CD4-positive, alpha-beta T cell treated with Interleukin-4 for 4 hours (primary cell): ENCODE measurements around the gene VGLL3.
"Not testable (repeated sequence)": the region's sequence is repeated elsewhere in the genome, so short reads cannot be mapped to it uniquely, and the experiment has no call there.

Experiments used
- DNase-seq: peaks from one replicate; pipeline ENCODE4 v3.0.0-alpha.2; 2020

VGLL3 gene

GRCh38 chr3:86990734-86991481, at the start of gene VGLL3:
Gene VGLL3, minus strand, starts transcription at chr3:86991149. Its CDS starts 406 bp downstream, at chr3:86990743.
- DNase-seq: no peak

- DNase-seq: no peak
Measured at GRCh38 chr3:87037652-87038051, 46.7 kb upstream of the VGLL3 start.

GRCh38 chr3:87036671-87037070, 45.7 kb upstream of the VGLL3 start:
- DNase-seq: no peak

GRCh38 chr3:87035339-87035738, 44.4 kb upstream of the VGLL3 start:
- DNase-seq: no peak

- no peak for DNase-seq
Measured at GRCh38 chr3:87033205-87033604, 42.3 kb upstream of the VGLL3 start.

- DNase-seq: no peak
Measured at GRCh38 chr3:87025661-87026645, 35.0 kb upstream of the VGLL3 start.

GRCh38 chr3:87017370-87017769, 26.4 kb upstream of the VGLL3 start:
- not testable (repeated sequence) for DNase-seq

- DNase-seq: no peak
Measured at GRCh38 chr3:87009271-87009670, 18.3 kb upstream of the VGLL3 start.

GRCh38 chr3:87006844-87007439, 16.0 kb upstream of the VGLL3 start:
- no peak for DNase-seq

GRCh38 chr3:87004883-87005282, 13.9 kb upstream of the VGLL3 start:
- DNase-seq: no peak

GRCh38 chr3:87002346-87002745, 11.4 kb upstream of the VGLL3 start:
- no peak for DNase-seq

GRCh38 chr3:87001473-87002098, 10.6 kb upstream of the VGLL3 start:
- DNase-seq: no peak

- DNase-seq: no peak
Measured at GRCh38 chr3:87000940-87001339, 10.0 kb upstream of the VGLL3 start.

GRCh38 chr3:86998569-86998968, 7.6 kb upstream of the VGLL3 start:
- DNase-seq: no peak

- no peak for DNase-seq
Measured at GRCh38 chr3:86996261-86996955, 5.5 kb upstream of the VGLL3 start.

- DNase-seq: no peak
Measured at GRCh38 chr3:86995537-86995936, 4.6 kb upstream of the VGLL3 start.

- no peak for DNase-seq
Measured at GRCh38 chr3:86993704-86994103, 2.8 kb upstream of the VGLL3 start.

- DNase-seq: no peak
Measured at GRCh38 chr3:86991840-86992435, 989 bp upstream of the VGLL3 start.

GRCh38 chr3:86991482-86991815, 500 bp upstream of the VGLL3 start:
- no peak for DNase-seq

GRCh38 chr3:86990012-86990733, 776 bp downstream of the VGLL3 start:
- no peak for DNase-seq

GRCh38 chr3:86989611-86990010, 1.3 kb downstream of the VGLL3 start:
- no peak for DNase-seq
